K562 (cell line): ENCODE measurements around the gene RNF213. TPM values are rescaled to one million over a fixed set of nuclear protein-coding genes. Genes with fewer than 3 reads are reported as not detected.

Experiments used
- ATAC-seq: fragments of 200-7000 bp; cut with Tn5 transposase; 3 replicates; pipeline ENCODE4 v1.9.1; 2020; ENCODE audit warnings: moderate library complexity
- BruUV-seq: library from RNA; stranded (reverse); fragments of 400-500 nt; replicated peaks from 2 replicates; lab custom pipeline; 2021; lab: Mats Ljungman, UMichigan
- CTCF ChIA-PET: fragments of 300-600 bp; formaldehyde crosslinking; extraction: SDS; loops from one replicate; lab custom pipeline; 2021; ENCODE audit warnings: low intra/inter-chr PET ratio; lab: Yijun Ruan, JAX
- POLR2A ChIA-PET: fragments of 300-600, 350-650 bp; sonication (Branson Sonifier 250); formaldehyde crosslinking; extraction: SDS; loops from one replicate; lab custom pipeline; 2021; ENCODE audit warnings: antibody characterized with exemption, inconsistent platforms; lab: Yijun Ruan, JAX
- DNase-seq, 4 experiments: peaks; one replicate each; pipeline versions ENCODE4 v3.0.0 to v3.0.0-alpha.2; 2011 to 2018; ENCODE audit warnings: low spot score in 3 of 4, mixed read lengths in 3 of 4; ENCODE audit errors: extremely low read depth in 1 of 4
- FAIRE-seq: peaks from 2 replicates; lab custom pipeline; 2011; peaks lifted over from hg19 to GRCh38; lab: Jason Lieb, UNC
- H2AFZ ChIP-seq: 2 replicates; pipeline ENCODE4 v1.6.0; 2011; ENCODE audit warnings: low read depth, low read length, control low read depth, inconsistent platforms
- H3K27ac ChIP-seq: fragments of 200-600 bp; 3 replicates; pipeline ENCODE4 v1.8.0; 2011; ENCODE audit warnings: low read depth, mild to moderate bottlenecking, control low read depth, inconsistent platforms, low read length, moderate library complexity, mixed read lengths; ENCODE audit errors: extremely low read depth
- H3K27me3 ChIP-seq, 2 experiments: fragments of 300-600 bp in 1 of 2; 2 replicates in 1 of 2; 3 replicates in 1 of 2; pipeline versions ENCODE4 v1.6.0 to v1.8.0; 2011; ENCODE audit warnings: inconsistent platforms in 2 of 2, low read length in 2 of 2, mild to moderate bottlenecking in 1 of 2, mixed read lengths in 1 of 2, moderate library complexity in 1 of 2; ENCODE audit not compliant: control insufficient read depth in 2 of 2, insufficient read depth in 2 of 2
- H3K36me3 ChIP-seq: fragments of 300-600 bp; 3 replicates; pipeline ENCODE4 v1.8.0; 2011; ENCODE audit warnings: mild to moderate bottlenecking, low read length, inconsistent platforms; ENCODE audit not compliant: control insufficient read depth, insufficient read depth
- H3K4me1 ChIP-seq, 2 experiments: fragments of 200-600 bp in 1 of 2; replicated peaks in 1 of 2; 2 replicates in 1 of 2; 3 replicates in 1 of 2; pipeline versions ENCODE4 v1.5.1 to v1.8.0; 2011; ENCODE audit warnings: inconsistent platforms in 2 of 2, low read length in 2 of 2, mild to moderate bottlenecking in 1 of 2, mixed read lengths in 1 of 2, moderate library complexity in 1 of 2; ENCODE audit not compliant: control insufficient read depth in 2 of 2, insufficient read depth in 2 of 2
- H3K4me2 ChIP-seq: 2 replicates; pipeline ENCODE4 v1.6.1; 2011; ENCODE audit warnings: low read length, control low read depth, inconsistent platforms, mixed read lengths; ENCODE audit not compliant: insufficient read depth
- H3K4me3 ChIP-seq: fragments of 200-600 bp; sonication (generic), shearing (Covaris generic); 2 replicates; pipeline ENCODE4 v1.5.1; 2016; ENCODE audit warnings: control low read depth, inconsistent platforms
- H3K79me2 ChIP-seq: fragments of 200-600 bp; 3 replicates; pipeline ENCODE4 v1.8.0; 2011; ENCODE audit warnings: low read length, inconsistent platforms; ENCODE audit not compliant: control insufficient read depth, insufficient read depth
- H3K9ac ChIP-seq, 2 experiments: 2 replicates each; pipeline versions ENCODE4 v1.6.0 to v1.6.1; 2011; ENCODE audit warnings: low read depth in 2 of 2, low read length in 2 of 2, control low read depth in 1 of 2, inconsistent platforms in 1 of 2, mild to moderate bottlenecking in 1 of 2, mixed read lengths in 1 of 2; ENCODE audit not compliant: insufficient read depth in 1 of 2
- H3K9me1 ChIP-seq: one replicate; pipeline ENCODE4 v1.6.0; 2011; ENCODE audit warnings: inconsistent platforms, mild to moderate bottlenecking, low read length, moderate library complexity; ENCODE audit not compliant: control insufficient read depth, insufficient read depth
- H3K9me3 ChIP-seq: replicated peaks from 2 replicates; pipeline ENCODE4 v1.5.1; 2011; ENCODE audit warnings: low read depth, low read length, inconsistent platforms; ENCODE audit not compliant: control insufficient read depth, insufficient read depth
- H4K20me1 ChIP-seq: replicated peaks from 2 replicates; pipeline ENCODE4 v1.6.1; 2011; ENCODE audit warnings: low read length, inconsistent platforms, mixed read lengths; ENCODE audit not compliant: control insufficient read depth, insufficient read depth
- BCL6 ChIP-seq: fragments of 250-450 bp; sonication (Bioruptor Pico); IDR thresholded peaks from 2 replicates; pipeline ENCODE4 v1.4.0; 2020
- ETS2 ChIP-seq: IDR thresholded peaks from 2 replicates; pipeline ENCODE4 v1.6.1; 2016; ENCODE audit warnings: borderline replicate concordance, missing genetic modification characterization, mild to moderate bottlenecking, moderate library complexity, missing compliant biosample characterization; ENCODE audit not compliant: poor library complexity, severe bottlenecking
- IFI16 ChIP-seq: fragments of 250-450 bp; sonication (Bioruptor Pico); IDR thresholded peaks from 2 replicates; pipeline ENCODE4 v2.1.2; 2022; ENCODE audit warnings: mild to moderate bottlenecking, inconsistent platforms
- KHSRP ChIP-seq: fragments of 450-650 bp; IDR thresholded peaks from 2 replicates; pipeline ENCODE4 v1.6.1; 2017
- RBM17 ChIP-seq: fragments of 200-400 bp; formaldehyde crosslinking; IDR thresholded peaks from 2 replicates; pipeline ENCODE4 v1.6.1; 2017; ENCODE audit warnings: low read depth, mild to moderate bottlenecking, low read length, borderline replicate concordance
- STAG1 ChIP-seq: sonication (generic); formaldehyde crosslinking; IDR thresholded peaks from 2 replicates; pipeline ENCODE4 v1.5.0; 2020; ENCODE audit warnings: missing genetic modification reagents, borderline replicate concordance
- XRCC5 ChIP-seq: fragments of 200-400 bp; formaldehyde crosslinking; IDR thresholded peaks from 2 replicates; pipeline ENCODE4 v1.6.1; 2017; ENCODE audit warnings: low read depth, mild to moderate bottlenecking, low read length
- ZNF24 ChIP-seq: fragments of 450-650 bp; IDR thresholded peaks from 2 replicates; pipeline ENCODE4 v1.6.1; 2016
- WGBS: fragments of 100-300 bp; shearing (Covaris generic); methylation state at CpG from one replicate; pipeline ENCODE4 v1.1.6; 2016; ENCODE audit warnings: low coverage, mixed read lengths; ENCODE audit not compliant: insufficient coverage; ENCODE audit errors: missing lambda C conversion rate; 5-methylcytosine and 5-hydroxymethylcytosine counted together
- in situ Hi-C: fragments of 300-500 bp; cut with MboI; formaldehyde crosslinking; loops from 4 replicates; pipeline ENCODE4 v1.15.0; 2018; ENCODE audit warnings: inconsistent platforms, mixed read lengths
- intact Hi-C: fragments of 100-400 bp; cut with micrococcal nuclease; formaldehyde crosslinking; loops from 2 replicates; pipeline ENCODE4 v1.14.2; 2022
- polyA plus RNA-seq, 8 experiments: library from polyadenylated mRNA; depleted of rRNA in 4 of 8; stranded (reverse) in 5 of 8; unstranded in 3 of 8; fragments of >200 nt; fragmentation: Nextera tagmentation in 2 of 8; fragmentation: Illumina TruSeq in 1 of 8; extraction: Ambion mirVana in 2 of 8; extraction: Trizol in 1 of 8; gene quantifications; 2 replicates each; pipeline versions ENCODE4 v1.2.1 to v1.2.3, GENCODE V29; 2011 to 2014; ENCODE audit warnings: inconsistent platforms in 1 of 8, missing spikeins in 1 of 8
- total RNA-seq, 7 experiments: library from RNA; depleted of rRNA in 6 of 7; stranded (reverse); fragments of >200 nt in 6 of 7; fragmentation: Illumina TruSeq in 2 of 7; extraction: Trizol in 2 of 7; gene quantifications; 2 replicates each; pipeline versions ENCODE4 v1.2.1 to v1.2.3, GENCODE V29; 2011 to 2021; ENCODE audit warnings: low replicate concordance in 1 of 7
- TF ChIP-seq, protein P1 (sequence below), 2 experiments: fragments of 200-800 bp in 1 of 2; sonication (Bioruptor generic) in 1 of 2; sonication (generic) in 1 of 2; formaldehyde crosslinking in 1 of 2; IDR thresholded peaks in 1 of 2; conservative IDR thresholded peaks in 1 of 2; 2 replicates each; pipeline versions ENCODE4 v1.5.0 to v1.6.1; 2016 to 2020; ENCODE audit warnings: missing compliant biosample characterization in 1 of 2, missing genetic modification characterization in 1 of 2, missing genetic modification reagents in 1 of 2
- TF ChIP-seq, protein P2 (sequence below): fragments of 450-650 bp; formaldehyde crosslinking; IDR thresholded peaks from 2 replicates; pipeline ENCODE4 v1.4.0; 2020; ENCODE audit warnings: mild to moderate bottlenecking, moderate library complexity
- TF ChIP-seq, protein P3 (sequence below), 2 experiments: fragments of 250-450 bp in 1 of 2; fragments of 450-650 bp in 1 of 2; sonication (Bioruptor Pico) in 1 of 2; IDR thresholded peaks; 2 replicates each; pipeline versions ENCODE4 v1.6.1 to v1.8.0; 2016 to 2021; ENCODE audit warnings: mild to moderate bottlenecking in 2 of 2, moderate library complexity in 2 of 2, missing compliant biosample characterization in 1 of 2, missing genetic modification characterization in 1 of 2

The RNF213 gene
- total and polyA plus RNA-seq, 9 of the 15 experiments (the other 6 are each of a cell fraction or from before 2014, with no cell fraction given) = 5.3 to 33.6 (median 17.9) TPM

DNA sequence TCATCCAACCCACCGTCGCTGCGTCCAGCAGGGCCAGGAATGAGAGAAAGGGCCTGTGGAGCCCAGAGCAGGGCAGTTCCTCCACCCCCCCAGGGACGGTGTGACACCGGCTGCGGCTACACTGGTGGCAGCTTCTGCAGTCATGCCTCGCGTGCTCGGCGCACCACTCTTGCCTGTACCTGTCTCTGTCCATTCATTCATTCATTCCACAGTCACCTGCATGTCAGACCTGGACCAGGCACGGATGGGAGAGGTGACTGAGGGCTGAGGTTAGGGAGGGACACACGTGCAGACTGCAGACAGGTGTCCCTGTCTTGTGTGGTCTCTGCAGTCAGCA is 181.6 kb downstream of the RNF213 start:
- Histone ChIP-seq H2AFZ (no peak overlapping the region), H3K27ac (no peak overlapping the region), H3K4me3 (no peak overlapping the region), H3K4me2 (no peak overlapping the region), H3K4me1 (peaks cover 0 to 30% of the 10 kb centered on the region in 2 experiments; a peak in 2 of 5 replicates), H3K79me2 (no peaks in the 10 kb centered on the region), H3K9ac (no peak overlapping the region), H3K9me1 (no peaks in the 10 kb centered on the region), H3K36me3 (no peaks in the 10 kb centered on the region), H4K20me1 (peaks cover 8% of the 10 kb centered on the region), H3K27me3 (peaks cover 12 to 63% of the 10 kb centered on the region in 2 experiments; a peak in 3 of 5 replicates), H3K9me3 (no peaks in the 10 kb centered on the region)
- in situ Hi-C loops = no loop called here
- CTCF ChIA-PET = no interaction called here
- TF ChIP-seq STAG1 (CRISPR knock-in tag) (no peak), KHSRP (no peak), IFI16 (CRISPR knock-in tag) (no peak), ZNF24 (no peak), ETS2 (tag) (no peak), XRCC5 (no peak), RBM17 (no peak), BCL6 (CRISPR knock-in tag) (no peak)
- TF ChIP-seq, protein P1, sequence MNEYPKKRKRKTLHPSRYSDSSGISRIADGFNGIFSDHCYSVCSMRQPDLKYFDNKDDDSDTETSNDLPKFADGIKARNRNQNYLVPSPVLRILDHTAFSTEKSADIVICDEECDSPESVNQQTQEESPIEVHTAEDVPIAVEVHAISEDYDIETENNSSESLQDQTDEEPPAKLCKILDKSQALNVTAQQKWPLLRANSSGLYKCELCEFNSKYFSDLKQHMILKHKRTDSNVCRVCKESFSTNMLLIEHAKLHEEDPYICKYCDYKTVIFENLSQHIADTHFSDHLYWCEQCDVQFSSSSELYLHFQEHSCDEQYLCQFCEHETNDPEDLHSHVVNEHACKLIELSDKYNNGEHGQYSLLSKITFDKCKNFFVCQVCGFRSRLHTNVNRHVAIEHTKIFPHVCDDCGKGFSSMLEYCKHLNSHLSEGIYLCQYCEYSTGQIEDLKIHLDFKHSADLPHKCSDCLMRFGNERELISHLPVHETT (CRISPR knock-in tag; conservative IDR thresholded peaks at IDR 0.05 in 1 of 2, IDR thresholded peaks at IDR 0.05 in 1 of 2) = no peak
- TF ChIP-seq, protein P2, sequence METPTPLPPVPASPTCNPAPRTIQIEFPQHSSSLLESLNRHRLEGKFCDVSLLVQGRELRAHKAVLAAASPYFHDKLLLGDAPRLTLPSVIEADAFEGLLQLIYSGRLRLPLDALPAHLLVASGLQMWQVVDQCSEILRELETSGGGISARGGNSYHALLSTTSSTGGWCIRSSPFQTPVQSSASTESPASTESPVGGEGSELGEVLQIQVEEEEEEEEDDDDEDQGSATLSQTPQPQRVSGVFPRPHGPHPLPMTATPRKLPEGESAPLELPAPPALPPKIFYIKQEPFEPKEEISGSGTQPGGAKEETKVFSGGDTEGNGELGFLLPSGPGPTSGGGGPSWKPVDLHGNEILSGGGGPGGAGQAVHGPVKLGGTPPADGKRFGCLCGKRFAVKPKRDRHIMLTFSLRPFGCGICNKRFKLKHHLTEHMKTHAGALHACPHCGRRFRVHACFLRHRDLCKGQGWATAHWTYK = no peak
- TF ChIP-seq, protein P3, sequence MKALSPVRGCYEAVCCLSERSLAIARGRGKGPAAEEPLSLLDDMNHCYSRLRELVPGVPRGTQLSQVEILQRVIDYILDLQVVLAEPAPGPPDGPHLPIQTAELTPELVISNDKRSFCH (CRISPR knock-in tag; IDR thresholded peaks at IDR 0.05) = no peak
- TF ChIP-seq, protein P3 (tag; IDR thresholded peaks at IDR 0.05) = no peak
- WGBS = 1% methylated on average over 12 of the region's 12 CpGs
- ATAC-seq (no peak), DNase-seq (no peak), FAIRE-seq (no peak)
- POLR2A ChIA-PET = interaction anchor here (0.6 kb wide), 1 partner anchor 10 kb away, joined by 3 read pairs; no protein-coding TSS in a partner anchor
- no TSS peak for BruUV-seq
- intact Hi-C loops = no loop called here
